C4-2B (cell line): Measurements from ENCODE around the gene TAF3.

Experiments
- H3K27ac ChIP-seq: fragments of 450-650 bp; 2 replicates; pipeline ENCODE4 v1.5.1; 2017
- CTCF ChIP-seq: fragments of 450-650 bp; conservative IDR thresholded peaks from 2 replicates; pipeline ENCODE4 v1.5.1; 2017; ENCODE audit warnings: mild to moderate bottlenecking
- ZFX ChIP-seq: fragments of 450-650 bp; IDR thresholded peaks from 2 replicates; pipeline ENCODE4 v1.6.1; 2017

The TAF3 gene

GRCh38 chr10:7788639-7789286 lies 29.5 kb upstream of the TAF3 start:
- peak overlapping the region; percentile 96 for H3K27ac ChIP-seq

GRCh38 chr10:7789390-7789789 lies 28.9 kb upstream of the TAF3 start:
- peak overlapping the region; percentile 96 for H3K27ac ChIP-seq

More at GRCh38 chr10:7788639-7789286, 29.5 kb upstream of the TAF3 start:
- no peak for TF ChIP-seq ZFX
- no peak for TF ChIP-seq CTCF

GRCh38 chr10:7792541-7792940 lies 25.8 kb upstream of the TAF3 start:
- no peak overlapping the region for H3K27ac ChIP-seq
- no peak for TF ChIP-seq ZFX
- TF ChIP-seq CTCF: no peak

More at GRCh38 chr10:7789390-7789789, 28.9 kb upstream of the TAF3 start:
- TF ChIP-seq ZFX: no peak
- no peak for TF ChIP-seq CTCF

- TF ChIP-seq ZFX (no peak), CTCF (no peak)
- H3K27ac ChIP-seq: no peak overlapping the region
Measured at GRCh38 chr10:7794251-7795026, 23.9 kb upstream of the TAF3 start.

- TF ChIP-seq CTCF (no peak), ZFX (no peak)
Measured at GRCh38 chr10:7795605-7796004, 22.7 kb upstream of the TAF3 start.

GRCh38 chr10:7797582-7797981 lies 20.7 kb upstream of the TAF3 start:
- TF ChIP-seq ZFX: no peak
- no peak for TF ChIP-seq CTCF
- H3K27ac ChIP-seq: no peak overlapping the region

More at GRCh38 chr10:7795605-7796004, 22.7 kb upstream of the TAF3 start:
- no peak overlapping the region for H3K27ac ChIP-seq

GRCh38 chr10:7802606-7803005 lies 15.7 kb upstream of the TAF3 start:
- no peak overlapping the region for H3K27ac ChIP-seq
- TF ChIP-seq ZFX (no peak), CTCF (no peak)
